IMR-90 (cell line): Measurements from ENCODE around the gene INPP5A. TPM values are rescaled to one million over a fixed set of nuclear protein-coding genes. Genes with fewer than 3 reads are reported as not detected.

Experiments
- ATAC-seq: fragments of 200-7000 bp; cut with Tn5 transposase; 2 replicates; pipeline ENCODE4 v1.9.1; 2020; ENCODE audit warnings: low read depth, mild to moderate bottlenecking, moderate library complexity
- BruUV-seq: library from RNA; stranded (reverse); fragments of 400-500 nt; replicated peaks from 2 replicates; lab custom pipeline; 2021; lab: Mats Ljungman, UMichigan
- CTCF ChIA-PET: fragments of 300-600 bp; formaldehyde crosslinking; extraction: SDS; loops from one replicate; lab custom pipeline; 2021; ENCODE audit warnings: antibody characterized with exemption; lab: Yijun Ruan, JAX
- POLR2A ChIA-PET: fragments of 300-600 bp; sonication (Branson Sonifier 250); formaldehyde crosslinking; loops from one replicate; lab custom pipeline; 2022; ENCODE audit warnings: antibody characterized with exemption; ENCODE audit not compliant: unreplicated experiment; lab: Charles Lee
- DNase-seq: peaks from one replicate; pipeline ENCODE4 v3.0.0; 2013
- H2AFZ ChIP-seq: replicated peaks from 2 replicates; pipeline ENCODE3; 2013; ENCODE audit warnings: low read length, mild to moderate bottlenecking; ENCODE audit not compliant: poor library complexity
- H2AK5ac ChIP-seq: 2 replicates; pipeline ENCODE4 v1.6.1; 2013; ENCODE audit warnings: low read depth, low read length, inconsistent platforms
- H2AK9ac ChIP-seq: replicated peaks from 2 replicates; pipeline ENCODE3; 2013; ENCODE audit warnings: mild to moderate bottlenecking, low read depth, low read length, moderate library complexity; ENCODE audit not compliant: poor library complexity
- H2BK120ac ChIP-seq: 2 replicates; pipeline ENCODE4 v1.6.1; 2013; ENCODE audit warnings: low read depth, low read length, inconsistent platforms
- H2BK15ac ChIP-seq: 3 replicates; pipeline ENCODE4 v1.6.1; 2013; ENCODE audit warnings: low read depth, low read length, inconsistent platforms
- H2BK20ac ChIP-seq: 2 replicates; pipeline ENCODE4 v1.6.1; 2013; ENCODE audit warnings: low read depth, mild to moderate bottlenecking, inconsistent platforms, low read length, moderate library complexity
- H2BK5ac ChIP-seq: 2 replicates; pipeline ENCODE4 v1.6.1; 2013; ENCODE audit warnings: mild to moderate bottlenecking, low read depth, low read length, inconsistent platforms; ENCODE audit not compliant: poor library complexity, severe bottlenecking
- H3K14ac ChIP-seq: replicated peaks from 2 replicates; pipeline ENCODE4 v1.6.1; 2013; ENCODE audit warnings: low read depth, low read length, inconsistent platforms
- H3K18ac ChIP-seq: 2 replicates; pipeline ENCODE4 v1.6.1; 2013; ENCODE audit warnings: low read depth, low read length, control low read depth
- H3K23ac ChIP-seq: 2 replicates; pipeline ENCODE4 v1.6.1; 2013; ENCODE audit warnings: low read depth, low read length, inconsistent platforms
- H3K27ac ChIP-seq: 2 replicates; pipeline ENCODE4 v1.5.1; 2013; ENCODE audit warnings: mild to moderate bottlenecking, control low read depth, low read length; ENCODE audit not compliant: insufficient read depth
- H3K27me3 ChIP-seq: 2 replicates; pipeline ENCODE4 v1.6.1; 2013; ENCODE audit warnings: low read length; ENCODE audit not compliant: control insufficient read depth, insufficient read depth
- H3K36me3 ChIP-seq: 2 replicates; pipeline ENCODE4 v1.6.1; 2013; ENCODE audit warnings: low read length, mixed read lengths; ENCODE audit not compliant: control insufficient read depth, insufficient read depth
- H3K4ac ChIP-seq: 2 replicates; pipeline ENCODE4 v1.6.1; 2013; ENCODE audit warnings: low read depth, low read length, inconsistent platforms
- H3K4me1 ChIP-seq: 2 replicates; pipeline ENCODE4 v1.6.1; 2013; ENCODE audit warnings: low read length, mixed read lengths; ENCODE audit not compliant: control insufficient read depth, insufficient read depth
- H3K4me2 ChIP-seq: 2 replicates; pipeline ENCODE4 v1.6.1; 2013; ENCODE audit warnings: low read depth, mild to moderate bottlenecking, control low read depth, low read length, moderate library complexity
- H3K4me3 ChIP-seq: 2 replicates; pipeline ENCODE4 v1.5.1; 2013; ENCODE audit warnings: low read depth, mild to moderate bottlenecking, control low read depth, low read length, moderate library complexity; ENCODE audit not compliant: insufficient read depth
- H3K56ac ChIP-seq: 2 replicates; pipeline ENCODE4 v1.6.1; 2013; ENCODE audit warnings: low read length, inconsistent platforms; ENCODE audit not compliant: insufficient read depth; ENCODE audit errors: extremely low read depth
- H3K79me1 ChIP-seq, 2 experiments: 2 replicates each; pipeline ENCODE4 v1.6.1; 2013; ENCODE audit warnings: low read length in 2 of 2, inconsistent platforms in 1 of 2, low read depth in 1 of 2
- H3K9ac ChIP-seq: 2 replicates; pipeline ENCODE4 v1.6.1; 2013; ENCODE audit warnings: low read depth, low read length, control low read depth
- H3K9me1 ChIP-seq: 2 replicates; pipeline ENCODE4 v1.6.1; 2013; ENCODE audit warnings: low read length, inconsistent platforms; ENCODE audit not compliant: insufficient read depth
- H3K9me3 ChIP-seq: 2 replicates; pipeline ENCODE4 v1.6.1; 2013; ENCODE audit warnings: low read length; ENCODE audit not compliant: control insufficient read depth, insufficient read depth
- H4K20me1 ChIP-seq: 2 replicates; pipeline ENCODE4 v1.6.1; 2013; ENCODE audit warnings: low read length, inconsistent platforms; ENCODE audit not compliant: insufficient read depth
- H4K5ac ChIP-seq: 2 replicates; pipeline ENCODE4 v1.6.1; 2013; ENCODE audit warnings: mild to moderate bottlenecking, low read depth, low read length, control low read depth
- H4K8ac ChIP-seq, 2 experiments: 2 replicates each; pipeline ENCODE4 v1.6.1; 2013; ENCODE audit warnings: low read depth in 2 of 2, low read length in 2 of 2, control low read depth in 1 of 2, inconsistent platforms in 1 of 2
- H4K91ac ChIP-seq: 2 replicates; pipeline ENCODE4 v1.6.1; 2013; ENCODE audit warnings: low read depth, low read length, inconsistent platforms; ENCODE audit not compliant: insufficient read depth
- ELK1 ChIP-seq: fragments of 150-350 bp; IDR thresholded peaks from 2 replicates; pipeline ENCODE4 v1.6.1; 2016; ENCODE audit warnings: low read depth, mild to moderate bottlenecking, low read length, moderate library complexity, borderline replicate concordance
- FOS ChIP-seq: fragments of 150-350 bp; IDR thresholded peaks from 2 replicates; pipeline ENCODE4 v1.6.1; 2016; ENCODE audit warnings: low read depth, low read length
- MAZ ChIP-seq: IDR thresholded peaks from 2 replicates; pipeline ENCODE4 v1.6.1; 2012; ENCODE audit warnings: low read depth, mild to moderate bottlenecking, low read length, improper control_type of control experiment, moderate library complexity, borderline replicate concordance
- POLR2A ChIP-seq: IDR thresholded peaks from 2 replicates; pipeline ENCODE4 v1.6.1; 2012; ENCODE audit warnings: mild to moderate bottlenecking, low read depth, low read length
- RAD21 ChIP-seq: IDR thresholded peaks from 2 replicates; pipeline ENCODE4 v1.6.1; 2012; ENCODE audit warnings: low read length, improper control_type of control experiment
- SMC3 ChIP-seq: fragments of 150-350 bp; IDR thresholded peaks from 2 replicates; pipeline ENCODE4 v1.6.1; 2016; ENCODE audit warnings: low read depth, mild to moderate bottlenecking, antibody characterized with exemption, low read length, moderate library complexity
- WGBS, 2 experiments: methylation state at CpG; one replicate each; pipeline versions ENCODE4 v1.1.5 to v1.1.7; 2013; ENCODE audit warnings: missing lambda C conversion rate in 2 of 2; ENCODE audit not compliant: insufficient read length in 1 of 2; ENCODE audit errors: extremely low coverage in 2 of 2; 5-methylcytosine and 5-hydroxymethylcytosine counted together
- dilution Hi-C: fragments of 300-500 bp; cut with HindIII; formaldehyde crosslinking; loops from one replicate; pipeline ENCODE4 v1.14.3; 2018; ENCODE audit warnings: low sequenced_read_pairs; ENCODE audit not compliant: unreplicated experiment
- in situ Hi-C: fragments of 300-500 bp; cut with MboI; formaldehyde crosslinking; loops from 3 replicates; pipeline ENCODE4 v1.14.3; 2019; ENCODE audit warnings: low sequenced_read_pairs, inconsistent platforms, mixed read lengths
- intact Hi-C: fragments of 100-400 bp; cut with micrococcal nuclease; formaldehyde crosslinking; loops from 2 replicates; pipeline ENCODE4 v1.10.0; 2022
- polyA plus RNA-seq, 3 experiments: library from polyadenylated mRNA; depleted of rRNA; stranded (reverse); fragments of >200 nt; gene quantifications; 2 replicates each; pipeline ENCODE4 v1.2.3, GENCODE V29; 2012; ENCODE audit warnings: low replicate concordance in 1 of 3
- total RNA-seq: library from RNA; depleted of rRNA; stranded (reverse); fragments of >200 nt; gene quantifications from 2 replicates; pipeline ENCODE4 v1.2.3, GENCODE V29; 2012

The INPP5A gene
- total and polyA plus RNA-seq, 2 of the 4 experiments (the other 2 are of a cell fraction), result 21.4 to 36.7 TPM

- H2BK5ac ChIP-seq, result no peak overlapping the region
- H2AFZ ChIP-seq, result no peak overlapping the region
- ChIA-PET POLR2A (no interaction called here), CTCF (no interaction called here)
- no peak overlapping the region for H2AK9ac ChIP-seq
- no peak for DNase-seq
- H3K18ac ChIP-seq, result no peak overlapping the region
- no peaks in the 10 kb centered on the region for H4K20me1 ChIP-seq
- no peaks in the 10 kb centered on the region for H3K9me3 ChIP-seq
- no peak overlapping the region for H3K4ac ChIP-seq
- in situ Hi-C loops (no loop called here), intact Hi-C loops (no loop called here), dilution Hi-C loops (no loop called here)
- no peak overlapping the region for H4K8ac ChIP-seq
- H3K4me3 ChIP-seq, result no peak overlapping the region
- no peak overlapping the region for H3K27ac ChIP-seq
- ATAC-seq, result no peak
- no peak overlapping the region for H4K5ac ChIP-seq
- H2BK15ac ChIP-seq, result no peak overlapping the region
- peaks cover 14% of the 10 kb centered on the region for H3K4me1 ChIP-seq
- no peaks in the 10 kb centered on the region for H3K27me3 ChIP-seq
- no peak overlapping the region for H3K9ac ChIP-seq
- no peak overlapping the region for H3K4me2 ChIP-seq
- no TSS peak for BruUV-seq
- H3K79me1 ChIP-seq, result peaks cover 2 to 13% of the 10 kb centered on the region in 2 experiments; a peak in 3 of 4 replicates
- no peak overlapping the region for H2AK5ac ChIP-seq
- H4K91ac ChIP-seq, result no peak overlapping the region
- WGBS, 2 experiments, result 82% methylated on average over 18 of the region's 24 CpGs; no CpG with 5 or more reads in 1 of the 2 experiments
- peaks cover 12% of the 10 kb centered on the region; the same call in 1 of the 2 replicates for H3K36me3 ChIP-seq
- no peaks in the 10 kb centered on the region for H3K9me1 ChIP-seq
- no peak overlapping the region for H3K56ac ChIP-seq
- no peak overlapping the region for H2BK120ac ChIP-seq
- H3K23ac ChIP-seq, result no peak overlapping the region
- TF ChIP-seq RAD21 (no peak), FOS (no peak), SMC3 (no peak), POLR2A (no peak), ELK1 (no peak), MAZ (no peak)
- no peak overlapping the region for H2BK20ac ChIP-seq
- no peak overlapping the region for H3K14ac ChIP-seq
Observed at GRCh38 chr10:132698211-132698751, 160.7 kb downstream of the INPP5A start.
